Muscle of leg (tissue), 16 donors: ENCODE measurements around the gene TCEAL7. TPM values are rescaled to one million over a fixed set of nuclear protein-coding genes. Genes with fewer than 3 reads are reported as not detected.
"Not testable (repeated sequence)": the region's sequence is repeated elsewhere in the genome, so short reads cannot be mapped to it uniquely, and the experiment has no call there.

ENCODE experiments used
- DNase-seq: peaks from one replicate; pipeline ENCODE4 v3.0.0; 2013
- H3K27ac ChIP-seq: one replicate; pipeline ENCODE4 v1.5.1; 2013; ENCODE audit warnings: mild to moderate bottlenecking, low read length, control low read depth
- H3K27me3 ChIP-seq: one replicate; pipeline ENCODE4 v1.6.1; 2013; ENCODE audit warnings: low read length; ENCODE audit not compliant: control insufficient read depth, insufficient read depth
- H3K36me3 ChIP-seq: one replicate; pipeline ENCODE4 v1.6.1; 2013; ENCODE audit warnings: low read length; ENCODE audit not compliant: control insufficient read depth, insufficient read depth
- H3K4me1 ChIP-seq: one replicate; pipeline ENCODE4 v1.6.1; 2013; ENCODE audit warnings: low read length; ENCODE audit not compliant: control insufficient read depth, insufficient read depth
- H3K4me3 ChIP-seq: one replicate; pipeline ENCODE4 v1.5.1; 2013; ENCODE audit warnings: low read length, control low read depth
- H3K9me3 ChIP-seq: replicated peaks from 2 replicates; pipeline ENCODE4 v1.6.1; 2013; ENCODE audit warnings: low read depth, low read length; ENCODE audit not compliant: control insufficient read depth
- WGBS: methylation state at CpG from one replicate; pipeline ENCODE4 v1.1.5; 2013; ENCODE audit warnings: missing lambda C conversion rate; ENCODE audit not compliant: insufficient coverage; 5-methylcytosine and 5-hydroxymethylcytosine counted together
- long read RNA-seq, 11 donors: transcript quantifications; one replicate each; lab custom pipeline, GENCODE V29; 2026
- polyA plus RNA-seq, 8 donors: library from polyadenylated mRNA; unstranded; fragments of 120-200 nt; gene quantifications; one replicate each; pipeline versions ENCODE4 v1.2.1 to v1.2.3, GENCODE V29; 2013; ENCODE audit warnings: inconsistent platforms in 1 of 8, low replicate concordance in 1 of 8; ENCODE audit not compliant: insufficient read length in 8 of 8, insufficient read depth in 1 of 8
- total RNA-seq: library from RNA; stranded (reverse); fragments of 120-200 nt; gene quantifications from one replicate; pipeline ENCODE4 v1.2.4, GENCODE V29; 2013

The TCEAL7 gene
- total RNA-seq = 155 TPM
- 100 to 1,000 TPM; 184 to 391 (median 272) TPM for polyA plus RNA-seq
- long read RNA-seq, donor 1, transcript TCEAL7-202 (3 exons, 852 nt) = major isoform, 27 of 43 reads
- long read RNA-seq, donor 1, transcript TCEAL7-201 (3 exons, 1,177 nt) = minor isoform, 11 of 43 reads
- long read RNA-seq, donor 1, partial matches to known transcripts = 5 of 43 reads
- long read RNA-seq, donor 1, other reads (novel, unspliced or antisense) = 0 of 43 reads
- long read RNA-seq, donor 2, partial matches to known transcripts = 6 of 14 reads
- long read RNA-seq, donor 2, other reads (novel, unspliced or antisense) = 0 of 14 reads
- long read RNA-seq, donor 3, transcript TCEAL7-202 (3 exons, 852 nt) = minor isoform, 8 of 122 reads
- long read RNA-seq, donor 3, transcript TCEAL7-201 (3 exons, 1,177 nt) = major isoform, 99 of 122 reads
- long read RNA-seq, donor 3, partial matches to known transcripts = 15 of 122 reads
- long read RNA-seq, donor 3, other reads (novel, unspliced or antisense) = 0 of 122 reads
- long read RNA-seq, donor 4, transcript TCEAL7-202 (3 exons, 852 nt) = major isoform, 48 of 106 reads
- long read RNA-seq, donor 4, transcript TCEAL7-201 (3 exons, 1,177 nt) = minor isoform, 45 of 106 reads
- long read RNA-seq, donor 4, partial matches to known transcripts = 13 of 106 reads
- long read RNA-seq, donor 4, other reads (novel, unspliced or antisense) = 0 of 106 reads
- long read RNA-seq, donor 5, transcript TCEAL7-202 (3 exons, 852 nt) = major isoform, 127 of 544 reads
- long read RNA-seq, donor 5, transcript TCEAL7-201 (3 exons, 1,177 nt) = minor isoform, 108 of 544 reads
- long read RNA-seq, donor 5, partial matches to known transcripts = 297 of 544 reads
- long read RNA-seq, donor 5, other reads (novel, unspliced or antisense) = 12 of 544 reads
- long read RNA-seq, donor 6, transcript TCEAL7-202 (3 exons, 852 nt) = minor isoform, 12 of 280 reads
- long read RNA-seq, donor 6, transcript TCEAL7-201 (3 exons, 1,177 nt) = major isoform, 134 of 280 reads
- long read RNA-seq, donor 6, partial matches to known transcripts = 127 of 280 reads
- long read RNA-seq, donor 6, other reads (novel, unspliced or antisense) = 7 of 280 reads
- long read RNA-seq, donor 7, transcript TCEAL7-201 (3 exons, 1,177 nt) = minor isoform, 36 of 192 reads
- long read RNA-seq, donor 7, transcript TCEAL7-202 (3 exons, 852 nt) = major isoform, 127 of 192 reads
- long read RNA-seq, donor 7, partial matches to known transcripts = 20 of 192 reads
- long read RNA-seq, donor 7, other reads (novel, unspliced or antisense) = 9 of 192 reads
- long read RNA-seq, donor 8, transcript TCEAL7-201 (3 exons, 1,177 nt) = minor isoform, 32 of 169 reads
- long read RNA-seq, donor 8, transcript TCEAL7-202 (3 exons, 852 nt) = major isoform, 38 of 169 reads
- long read RNA-seq, donor 8, partial matches to known transcripts = 99 of 169 reads
- long read RNA-seq, donor 8, other reads (novel, unspliced or antisense) = 0 of 169 reads
- long read RNA-seq, donor 9, transcript TCEAL7-202 (3 exons, 852 nt) = major isoform, 96 of 336 reads
- long read RNA-seq, donor 9, transcript TCEAL7-201 (3 exons, 1,177 nt) = minor isoform, 23 of 336 reads
- long read RNA-seq, donor 9, partial matches to known transcripts = 211 of 336 reads
- long read RNA-seq, donor 9, other reads (novel, unspliced or antisense) = 6 of 336 reads
- long read RNA-seq, donor 10, transcript TCEAL7-202 (3 exons, 852 nt) = minor isoform, 15 of 244 reads
- long read RNA-seq, donor 10, transcript TCEAL7-201 (3 exons, 1,177 nt) = major isoform, 173 of 244 reads
- long read RNA-seq, donor 10, partial matches to known transcripts = 35 of 244 reads
- long read RNA-seq, donor 10, other reads (novel, unspliced or antisense) = 21 of 244 reads
- long read RNA-seq, donor 11, transcript TCEAL7-202 (3 exons, 852 nt) = minor isoform, 18 of 76 reads
- long read RNA-seq, donor 11, transcript TCEAL7-201 (3 exons, 1,177 nt) = major isoform, 58 of 76 reads
- long read RNA-seq, donor 11, partial matches to known transcripts = 0 of 76 reads
- long read RNA-seq, donor 11, other reads (novel, unspliced or antisense) = 0 of 76 reads

DNA sequence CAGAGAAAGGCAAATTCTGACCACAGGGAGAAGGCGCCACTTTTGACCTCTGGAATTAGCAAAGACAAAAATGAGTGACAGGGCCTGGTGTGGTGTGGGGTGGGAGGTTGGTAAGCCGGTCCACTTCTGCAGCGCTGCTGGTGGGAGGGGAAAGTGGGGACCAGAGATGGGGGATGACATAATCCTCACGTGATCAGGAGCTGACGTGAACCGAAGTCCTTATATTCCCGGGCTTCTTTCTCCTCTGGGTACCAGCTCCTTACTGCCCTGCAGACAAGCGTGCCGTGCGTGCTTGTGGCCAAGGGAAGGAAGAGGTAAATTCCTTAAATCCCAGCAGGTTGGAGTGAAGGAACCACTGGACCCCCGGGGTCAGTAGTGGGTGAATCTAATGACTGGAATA is at the start of gene TCEAL7:
TSS of gene TCEAL7 (plus strand) at position 249 of the 400 bp plus-strand sequence. CDS start 1,165 bp downstream, outside the sequence.
- Histone ChIP-seq H3K9me3 (no peaks in the 10 kb centered on the region), H3K4me1 (peaks cover 5% of the 10 kb centered on the region), H3K27me3 (peaks cover 19% of the 10 kb centered on the region), H3K36me3 (no peaks in the 10 kb centered on the region), H3K4me3 (peak within 1 kb of the TSS; percentile 62), H3K27ac (peak within 1 kb of the TSS; percentile 91)
- WGBS = 46% methylated on average over 3 of the region's 11 CpGs
- peak; percentile 94 for DNase-seq

DNA sequence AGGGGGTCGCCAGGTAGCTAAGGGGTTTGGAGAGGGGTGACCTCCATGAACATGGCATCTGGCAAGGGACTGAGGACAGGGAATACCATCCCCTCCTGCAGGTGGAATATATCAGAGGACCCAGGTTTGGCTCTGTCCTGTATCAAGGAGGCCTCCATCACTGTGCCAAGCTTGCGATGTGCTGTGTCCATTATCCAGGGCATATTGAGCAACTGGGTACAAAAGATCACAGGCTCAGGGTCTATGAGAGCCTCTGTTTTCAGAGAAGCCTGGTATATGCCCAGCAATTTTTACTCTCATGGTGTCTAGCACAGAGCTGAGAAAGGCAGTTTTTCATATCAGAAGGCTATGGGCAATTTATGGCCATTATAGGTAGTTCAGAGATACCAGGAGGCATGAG is 36.9 kb upstream of the TCEAL7 start:
- no peak overlapping the region for H3K4me3 ChIP-seq
- 92% methylated on average over 1 of the region's 2 CpGs for WGBS
- H3K27me3 ChIP-seq = peaks cover 5% of the 10 kb centered on the region
- H3K36me3 ChIP-seq = no peaks in the 10 kb centered on the region
- no peaks in the 10 kb centered on the region for H3K4me1 ChIP-seq
- no peak for DNase-seq
- no peak overlapping the region for H3K27ac ChIP-seq
- H3K9me3 ChIP-seq = peaks cover 2% of the 10 kb centered on the region

DNA sequence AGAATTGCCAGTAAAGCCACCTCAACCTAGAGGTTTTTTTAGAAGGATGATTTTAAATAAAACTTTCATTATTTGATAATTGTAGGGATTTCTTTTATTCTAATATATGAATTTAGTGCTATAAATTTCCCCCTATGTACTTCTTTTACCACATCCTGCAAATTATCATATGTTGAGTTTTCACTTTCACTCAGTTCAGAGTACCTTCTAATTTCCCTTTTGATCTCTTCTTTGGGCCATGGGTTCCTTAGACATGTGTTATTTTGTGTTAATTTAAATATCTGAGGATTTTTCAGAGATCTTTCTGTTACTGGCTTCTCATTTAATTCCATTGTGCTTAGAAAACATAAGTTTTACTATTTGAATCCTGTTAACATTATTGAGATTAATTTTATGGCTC is 25.3 kb upstream of the TCEAL7 start:
- H3K27me3 ChIP-seq = peaks cover 6% of the 10 kb centered on the region
- H3K27ac ChIP-seq = no peak overlapping the region
- no peaks in the 10 kb centered on the region for H3K9me3 ChIP-seq
- no peak overlapping the region for H3K4me3 ChIP-seq
- no peak for DNase-seq
- no peaks in the 10 kb centered on the region for H3K36me3 ChIP-seq
- H3K4me1 ChIP-seq = no peaks in the 10 kb centered on the region

DNA sequence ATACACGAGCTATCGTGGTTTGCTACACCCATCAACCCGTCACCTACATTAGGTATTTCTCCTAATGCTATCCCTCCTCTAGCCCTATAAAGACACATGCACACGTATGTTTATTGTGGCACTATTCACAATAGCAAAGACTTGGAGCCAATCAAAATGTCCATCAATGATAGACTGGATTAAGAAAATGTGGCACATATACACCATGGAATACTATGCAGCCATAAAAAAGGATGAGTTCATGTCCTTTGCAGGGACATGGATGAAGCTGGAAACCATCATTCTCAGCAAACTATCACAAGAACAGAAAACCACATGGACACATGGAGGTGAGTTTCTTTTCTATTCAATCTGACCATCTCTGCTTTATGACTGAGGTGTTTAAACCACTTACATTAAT is 24.4 kb upstream of the TCEAL7 start:
- not testable (repeated sequence) for H3K9me3 ChIP-seq, H3K36me3 ChIP-seq, DNase-seq, H3K4me1 ChIP-seq, H3K27ac ChIP-seq, H3K4me3 ChIP-seq
- peaks cover 14% of the 10 kb centered on the region for H3K27me3 ChIP-seq
- WGBS = no CpG with 5 or more reads among the region's 4 CpGs

DNA sequence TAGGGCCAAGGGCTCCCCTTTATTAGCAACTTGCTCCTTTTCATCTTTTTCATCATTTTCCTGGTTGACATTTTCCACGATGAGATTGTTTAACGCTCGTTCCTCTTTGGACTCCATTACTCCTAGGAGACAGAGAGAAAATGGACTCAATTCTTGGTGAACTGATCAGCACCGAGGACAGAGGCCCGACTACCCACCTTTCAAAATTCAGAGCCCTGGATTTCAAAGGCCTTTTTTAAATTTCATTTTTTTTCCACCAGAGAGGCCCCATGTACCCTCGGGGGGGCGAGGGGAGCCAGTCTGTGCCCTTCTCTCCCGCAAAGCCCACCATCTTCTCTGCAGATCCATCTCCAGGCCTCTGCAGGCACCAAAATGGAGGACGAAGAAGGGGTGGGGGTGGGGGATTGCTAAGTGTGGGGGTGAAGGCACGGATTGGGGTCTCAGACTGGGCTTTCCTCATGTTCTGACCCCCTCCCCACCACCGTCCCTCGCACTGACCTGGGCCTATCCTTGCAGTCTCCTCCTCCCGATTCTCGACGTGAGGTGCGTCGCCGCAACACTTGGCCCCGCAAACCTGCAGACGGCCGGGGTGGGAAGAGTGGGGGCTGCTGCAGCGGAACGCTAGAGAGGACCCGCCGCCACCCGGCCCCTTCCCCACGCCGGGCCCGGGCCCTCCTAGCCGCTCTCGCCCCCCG is 20.0 kb upstream of the TCEAL7 start:
- Histone ChIP-seq H3K36me3 (no peaks in the 10 kb centered on the region), H3K4me1 (peaks cover 3% of the 10 kb centered on the region), H3K27ac (no peak overlapping the region), H3K4me3 (peak overlapping the region; percentile 51), H3K27me3 (peaks cover 21% of the 10 kb centered on the region), H3K9me3 (no peaks in the 10 kb centered on the region)
- no peak for DNase-seq
- 50% methylated on average over 23 of the region's 32 CpGs for WGBS

DNA sequence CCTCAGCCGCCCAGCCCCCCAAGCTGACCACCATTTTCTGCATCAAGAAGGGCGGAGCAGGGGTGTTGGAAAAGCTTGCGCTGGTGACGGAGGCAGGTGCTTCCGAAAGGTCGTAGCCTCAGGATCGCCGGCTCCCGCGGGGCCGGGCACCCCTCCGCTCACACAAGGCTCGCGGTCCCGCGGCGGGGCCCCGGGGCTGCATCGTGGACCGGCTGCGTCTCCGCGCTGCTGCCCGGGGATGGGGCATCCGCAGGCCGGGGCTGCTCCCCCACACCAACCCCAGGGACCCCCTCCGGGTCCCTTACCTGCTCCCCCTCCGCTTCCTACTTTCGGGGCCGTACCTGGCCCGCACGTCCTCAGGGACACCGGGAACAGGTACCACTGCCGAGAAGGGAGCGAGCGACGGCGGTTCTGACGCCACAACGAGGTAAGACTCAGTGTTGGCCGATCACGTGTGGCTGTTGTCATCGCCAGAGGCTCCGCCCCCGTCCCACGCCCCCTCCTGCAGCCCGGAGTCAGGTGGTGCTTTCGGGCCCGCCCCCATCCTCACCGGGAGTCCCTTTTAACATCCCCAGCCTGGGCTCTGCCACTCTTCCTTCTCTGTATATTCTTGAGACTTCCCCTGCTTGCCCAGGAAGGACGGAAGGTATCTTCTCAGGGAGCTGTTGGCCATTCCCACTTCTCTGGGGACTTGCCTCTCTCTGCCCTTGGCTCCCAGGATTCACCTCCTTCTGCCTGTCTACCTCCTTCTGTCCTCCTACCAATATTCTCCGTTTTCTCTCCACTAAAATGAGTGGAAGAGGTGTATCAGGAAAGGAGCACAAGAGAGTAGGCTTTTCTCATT is 19.3 kb upstream of the TCEAL7 start, which contains the start of gene BEX2:
TSS of gene BEX2 (minus strand) at position 436 of the 844 bp plus-strand sequence. CDS start 1,014 bp downstream, outside the sequence.
- peak within 1 kb of the TSS; percentile 51 for H3K4me3 ChIP-seq
- peaks cover 21% of the 10 kb centered on the region for H3K27me3 ChIP-seq
- H3K9me3 ChIP-seq = no peaks in the 10 kb centered on the region
- 27% methylated on average over 46 of the region's 52 CpGs for WGBS
- H3K27ac ChIP-seq = peak within 1 kb of the TSS; percentile 84
- peaks cover 3% of the 10 kb centered on the region for H3K4me1 ChIP-seq
- H3K36me3 ChIP-seq = no peaks in the 10 kb centered on the region
- peak; percentile 63 for DNase-seq

DNA sequence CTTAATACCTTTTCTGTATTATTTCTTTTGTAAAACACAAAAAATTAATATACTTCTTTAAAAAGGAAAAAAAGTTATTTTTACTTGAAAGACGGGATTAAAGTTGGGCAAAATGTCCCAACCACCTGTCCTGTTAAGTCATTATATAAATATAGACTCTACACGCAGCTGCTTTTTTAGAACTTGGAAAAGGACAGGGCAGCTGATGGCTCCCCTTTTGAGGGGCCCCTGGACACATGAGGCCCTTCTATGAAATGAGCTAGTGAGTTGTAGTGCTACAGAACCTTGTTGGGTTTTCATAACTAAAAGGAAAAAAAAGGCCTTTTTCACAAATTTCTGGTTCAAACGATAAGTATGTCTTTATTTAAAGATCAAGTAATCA is 18.6 kb upstream of the TCEAL7 start:
- Histone ChIP-seq H3K27me3 (peaks cover 21% of the 10 kb centered on the region), H3K36me3 (no peaks in the 10 kb centered on the region), H3K9me3 (no peaks in the 10 kb centered on the region), H3K27ac (peak overlapping the region; percentile 84), H3K4me1 (peaks cover 3% of the 10 kb centered on the region), H3K4me3 (peak overlapping the region; percentile 51)
- WGBS = no CpG with 5 or more reads among the region's 3 CpGs
- peak; percentile 43 for DNase-seq
